Measurements from ENCODE around the gene MYH3.

DNA sequence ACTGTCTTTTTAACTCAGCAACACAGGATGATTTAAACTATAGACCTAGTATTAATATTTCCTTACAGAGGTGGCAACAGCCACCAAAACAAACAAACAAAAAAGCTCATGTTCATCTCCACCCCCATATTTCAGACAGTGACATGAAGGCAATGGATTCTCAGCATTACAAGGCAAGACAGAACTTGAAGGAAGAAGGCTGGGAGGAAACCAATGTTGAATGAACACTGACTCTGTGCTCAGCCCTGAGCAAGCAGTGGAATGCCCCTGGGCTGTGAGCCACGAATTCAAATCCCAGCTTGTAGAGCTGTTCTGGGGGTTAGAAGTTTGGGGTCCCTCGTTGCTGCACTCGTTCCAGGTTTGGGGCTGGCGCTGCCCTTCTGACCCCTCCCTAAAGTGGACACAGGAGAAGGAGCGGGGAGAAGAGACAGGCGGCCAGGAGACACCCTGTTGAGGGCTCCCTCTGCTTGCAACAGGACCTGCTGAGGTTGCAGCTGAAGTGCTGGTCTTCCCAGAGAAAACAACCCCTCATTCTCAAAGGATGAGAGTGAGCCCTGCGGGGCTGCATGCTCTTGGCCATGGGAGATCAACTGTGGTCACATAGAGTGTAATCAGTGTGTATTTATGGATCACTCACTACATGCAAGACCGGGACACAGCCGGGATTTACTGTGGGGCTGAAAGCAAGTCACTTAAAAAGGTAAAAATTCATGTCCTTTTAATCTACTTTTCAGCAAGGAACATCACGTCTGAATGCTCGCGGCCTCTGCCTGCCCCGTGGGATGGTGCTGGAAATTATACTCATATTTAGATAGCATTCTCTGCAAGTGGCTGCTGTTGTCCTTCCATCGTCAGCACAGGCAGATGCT lies 34.3 kb downstream of the MYH3 start:
- TF ChIP-seq TAF1 (conservative IDR thresholded peaks at IDR 0.05) (no peak), RAD21 (IDR thresholded peaks at IDR 0.05) (no peak), REST (IDR thresholded peaks at IDR 0.05) (no peak), NR2F2 (IDR thresholded peaks at IDR 0.05) (no peak), MAX (IDR thresholded peaks at IDR 0.05) (no peak), SP1 (IDR thresholded peaks at IDR 0.05) (no peak)
- TF ChIP-seq, protein P1, sequence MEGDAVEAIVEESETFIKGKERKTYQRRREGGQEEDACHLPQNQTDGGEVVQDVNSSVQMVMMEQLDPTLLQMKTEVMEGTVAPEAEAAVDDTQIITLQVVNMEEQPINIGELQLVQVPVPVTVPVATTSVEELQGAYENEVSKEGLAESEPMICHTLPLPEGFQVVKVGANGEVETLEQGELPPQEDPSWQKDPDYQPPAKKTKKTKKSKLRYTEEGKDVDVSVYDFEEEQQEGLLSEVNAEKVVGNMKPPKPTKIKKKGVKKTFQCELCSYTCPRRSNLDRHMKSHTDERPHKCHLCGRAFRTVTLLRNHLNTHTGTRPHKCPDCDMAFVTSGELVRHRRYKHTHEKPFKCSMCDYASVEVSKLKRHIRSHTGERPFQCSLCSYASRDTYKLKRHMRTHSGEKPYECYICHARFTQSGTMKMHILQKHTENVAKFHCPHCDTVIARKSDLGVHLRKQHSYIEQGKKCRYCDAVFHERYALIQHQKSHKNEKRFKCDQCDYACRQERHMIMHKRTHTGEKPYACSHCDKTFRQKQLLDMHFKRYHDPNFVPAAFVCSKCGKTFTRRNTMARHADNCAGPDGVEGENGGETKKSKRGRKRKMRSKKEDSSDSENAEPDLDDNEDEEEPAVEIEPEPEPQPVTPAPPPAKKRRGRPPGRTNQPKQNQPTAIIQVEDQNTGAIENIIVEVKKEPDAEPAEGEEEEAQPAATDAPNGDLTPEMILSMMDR (IDR thresholded peaks at IDR 0.05; ENCODE audit: low read depth, low read length, missing input control) = no peak
- TF ChIP-seq, protein P2, sequence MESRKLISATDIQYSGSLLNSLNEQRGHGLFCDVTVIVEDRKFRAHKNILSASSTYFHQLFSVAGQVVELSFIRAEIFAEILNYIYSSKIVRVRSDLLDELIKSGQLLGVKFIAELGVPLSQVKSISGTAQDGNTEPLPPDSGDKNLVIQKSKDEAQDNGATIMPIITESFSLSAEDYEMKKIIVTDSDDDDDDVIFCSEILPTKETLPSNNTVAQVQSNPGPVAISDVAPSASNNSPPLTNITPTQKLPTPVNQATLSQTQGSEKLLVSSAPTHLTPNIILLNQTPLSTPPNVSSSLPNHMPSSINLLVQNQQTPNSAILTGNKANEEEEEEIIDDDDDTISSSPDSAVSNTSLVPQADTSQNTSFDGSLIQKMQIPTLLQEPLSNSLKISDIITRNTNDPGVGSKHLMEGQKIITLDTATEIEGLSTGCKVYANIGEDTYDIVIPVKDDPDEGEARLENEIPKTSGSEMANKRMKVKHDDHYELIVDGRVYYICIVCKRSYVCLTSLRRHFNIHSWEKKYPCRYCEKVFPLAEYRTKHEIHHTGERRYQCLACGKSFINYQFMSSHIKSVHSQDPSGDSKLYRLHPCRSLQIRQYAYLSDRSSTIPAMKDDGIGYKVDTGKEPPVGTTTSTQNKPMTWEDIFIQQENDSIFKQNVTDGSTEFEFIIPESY (IDR thresholded peaks at IDR 0.05) = no peak
